Breast epithelium (tissue), 3 donors: Measurements from ENCODE around the gene REEP3.

Experiments
- POLR2A ChIP-seq: fragments of 450-650 bp; IDR thresholded peaks from one replicate; pipeline ENCODE4 v1.6.1; 2016; ENCODE audit warnings: antibody characterized with exemption, mild to moderate bottlenecking, moderate library complexity
- POLR2AphosphoS5 ChIP-seq, 3 donors: sonication (generic); formaldehyde crosslinking; IDR thresholded peaks; one replicate each; pipeline ENCODE4 v1.6.1; 2017; ENCODE audit warnings: antibody characterized with exemption in 3 of 3
- TF ChIP-seq, protein P1 (sequence below), 3 donors: fragments of 450-650 bp; IDR thresholded peaks; one replicate each; pipeline ENCODE4 v1.5.1; 2016 to 2017; ENCODE audit warnings: antibody characterized with exemption in 3 of 3, mild to moderate bottlenecking in 3 of 3, moderate library complexity in 3 of 3

DNA sequence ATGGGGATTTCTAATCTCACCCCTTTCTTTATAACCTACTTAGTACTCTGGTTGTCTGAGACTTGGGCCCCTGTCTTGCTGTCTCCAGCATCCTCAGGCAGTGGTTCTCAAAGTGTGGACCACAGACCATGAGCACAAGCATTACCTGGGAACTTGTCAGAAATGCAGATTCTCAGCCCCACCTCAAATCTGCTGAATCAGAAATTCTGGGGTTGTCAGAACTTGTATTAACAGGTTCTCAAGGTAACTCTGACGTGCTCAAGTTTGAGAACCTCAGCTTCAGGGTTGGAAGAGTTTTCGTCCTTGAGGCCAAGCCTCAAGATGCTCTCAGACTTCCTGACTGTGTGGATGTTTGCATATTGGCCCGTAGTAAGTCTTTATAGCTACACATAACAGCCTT, 97.4 kb downstream of the REEP3 start:
- TF ChIP-seq POLR2AphosphoS5 (IDR thresholded peaks at IDR 0.05) (no peak), POLR2A (no peak)
- TF ChIP-seq, protein P1, sequence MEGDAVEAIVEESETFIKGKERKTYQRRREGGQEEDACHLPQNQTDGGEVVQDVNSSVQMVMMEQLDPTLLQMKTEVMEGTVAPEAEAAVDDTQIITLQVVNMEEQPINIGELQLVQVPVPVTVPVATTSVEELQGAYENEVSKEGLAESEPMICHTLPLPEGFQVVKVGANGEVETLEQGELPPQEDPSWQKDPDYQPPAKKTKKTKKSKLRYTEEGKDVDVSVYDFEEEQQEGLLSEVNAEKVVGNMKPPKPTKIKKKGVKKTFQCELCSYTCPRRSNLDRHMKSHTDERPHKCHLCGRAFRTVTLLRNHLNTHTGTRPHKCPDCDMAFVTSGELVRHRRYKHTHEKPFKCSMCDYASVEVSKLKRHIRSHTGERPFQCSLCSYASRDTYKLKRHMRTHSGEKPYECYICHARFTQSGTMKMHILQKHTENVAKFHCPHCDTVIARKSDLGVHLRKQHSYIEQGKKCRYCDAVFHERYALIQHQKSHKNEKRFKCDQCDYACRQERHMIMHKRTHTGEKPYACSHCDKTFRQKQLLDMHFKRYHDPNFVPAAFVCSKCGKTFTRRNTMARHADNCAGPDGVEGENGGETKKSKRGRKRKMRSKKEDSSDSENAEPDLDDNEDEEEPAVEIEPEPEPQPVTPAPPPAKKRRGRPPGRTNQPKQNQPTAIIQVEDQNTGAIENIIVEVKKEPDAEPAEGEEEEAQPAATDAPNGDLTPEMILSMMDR (IDR thresholded peaks at IDR 0.05): no peak
